Measurements from ENCODE around the gene KRTAP5-2. TPM values are rescaled to one million over a fixed set of nuclear protein-coding genes. Genes with fewer than 3 reads are reported as not detected.

KRTAP5-2 gene
- total RNA-seq, 2 donors from 2014 or later, result not detected

DNA sequence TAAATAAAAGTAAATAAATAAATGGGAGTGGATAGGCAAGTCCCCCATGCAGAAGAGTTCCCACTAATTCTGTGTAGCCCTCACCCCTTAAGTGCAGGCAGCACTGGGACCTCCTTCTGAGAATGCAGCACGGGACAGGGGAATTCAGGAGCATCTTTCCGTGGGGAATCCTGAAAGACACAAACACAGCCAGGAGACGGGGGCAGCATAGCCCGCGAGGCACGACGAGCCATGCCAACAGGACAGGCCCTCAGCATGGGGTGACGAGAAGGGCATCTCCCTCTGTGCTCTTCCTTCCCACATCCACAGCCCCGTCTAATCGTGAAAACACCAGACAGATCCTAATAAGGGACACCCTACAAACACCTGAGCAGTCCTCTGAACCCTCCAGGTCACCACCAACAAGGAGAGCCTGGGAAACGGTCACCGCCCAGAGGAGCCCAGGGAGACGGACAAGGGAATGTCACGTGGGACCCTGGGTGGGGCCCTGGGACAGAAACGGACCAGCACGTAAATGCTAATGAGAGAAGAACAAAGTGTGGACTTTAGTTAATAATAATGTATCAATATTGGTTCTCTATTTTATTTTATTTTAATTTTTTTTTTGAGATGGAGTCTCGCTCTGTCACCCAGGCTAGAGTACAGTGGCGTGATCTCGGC is 38.3 kb upstream of the KRTAP5-2 start:
- Mint-ChIP-seq H3K27ac (no peak overlapping the region), H3K27me3 (peaks cover 76% of the 10 kb centered on the region), H3K4me3 (no peak overlapping the region), H3K36me3 (ENCODE audit: low read depth) (no peaks in the 10 kb centered on the region), H3K4me1 (peaks cover 11% of the 10 kb centered on the region)
- DNase-seq, result no peak
- no peak for ATAC-seq
- no peaks in the 10 kb centered on the region for H3K9me3 ChIP-seq (ENCODE audit: control insufficient read depth, low read length, poor library complexity, severe bottlenecking)

- no peak overlapping the region for H3K27ac Mint-ChIP-seq
- H3K9me3 ChIP-seq (ENCODE audit: control insufficient read depth, low read length, poor library complexity, severe bottlenecking), result no peaks in the 10 kb centered on the region
- DNase-seq (no peak), ATAC-seq (no peak)
- peaks cover 4% of the 10 kb centered on the region for H3K36me3 Mint-ChIP-seq (ENCODE audit: low read depth)
- H3K4me3 Mint-ChIP-seq, result no peak overlapping the region
- H3K4me1 Mint-ChIP-seq, result peaks cover 11% of the 10 kb centered on the region
- H3K27me3 Mint-ChIP-seq, result peaks cover 67% of the 10 kb centered on the region
These were observed 35.8 kb upstream of the KRTAP5-2 start for GRCh38 chr11:1633864-1634263.

DNA sequence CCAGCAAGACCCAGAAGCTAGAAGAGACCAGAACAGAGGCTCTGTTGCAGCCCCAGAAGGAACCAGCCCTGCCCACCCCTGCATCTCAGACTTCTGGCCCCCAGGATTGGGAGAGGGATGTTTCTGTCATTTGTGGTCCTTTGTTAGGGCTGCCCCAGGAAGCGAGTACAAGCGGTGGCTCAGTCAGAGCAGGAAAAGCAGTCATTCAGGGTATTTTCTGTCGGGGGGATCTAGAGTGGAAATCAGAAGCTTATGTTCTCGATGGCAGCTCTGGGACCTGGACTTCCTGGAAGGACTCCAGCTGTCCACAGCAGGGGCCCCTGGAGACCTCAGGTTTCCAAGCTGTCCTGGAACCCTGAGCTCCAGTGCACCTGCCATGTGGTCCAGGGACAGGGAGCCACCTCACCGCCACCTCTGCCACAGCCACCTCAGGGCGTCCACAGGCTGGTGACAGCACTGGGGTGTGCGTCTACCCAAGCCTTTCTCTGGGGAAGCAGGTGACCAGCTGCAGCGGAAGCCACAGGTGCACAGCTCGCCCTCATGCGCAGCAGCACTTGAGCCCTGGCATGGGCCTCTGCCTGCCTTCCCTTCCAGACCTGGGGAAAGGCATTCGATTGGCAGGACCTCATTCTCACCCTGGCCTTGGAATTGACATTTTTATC is 34.1 kb upstream of the KRTAP5-2 start:
- Mint-ChIP-seq H3K4me3 (no peak overlapping the region), H3K27me3 (peaks cover 62% of the 10 kb centered on the region), H3K36me3 (ENCODE audit: low read depth) (peaks cover 4% of the 10 kb centered on the region), H3K4me1 (peaks cover 13% of the 10 kb centered on the region), H3K27ac (no peak overlapping the region)
- DNase-seq, result no peak
- no peaks in the 10 kb centered on the region for H3K9me3 ChIP-seq (ENCODE audit: control insufficient read depth, low read length, poor library complexity, severe bottlenecking)
- no peak for ATAC-seq

DNA sequence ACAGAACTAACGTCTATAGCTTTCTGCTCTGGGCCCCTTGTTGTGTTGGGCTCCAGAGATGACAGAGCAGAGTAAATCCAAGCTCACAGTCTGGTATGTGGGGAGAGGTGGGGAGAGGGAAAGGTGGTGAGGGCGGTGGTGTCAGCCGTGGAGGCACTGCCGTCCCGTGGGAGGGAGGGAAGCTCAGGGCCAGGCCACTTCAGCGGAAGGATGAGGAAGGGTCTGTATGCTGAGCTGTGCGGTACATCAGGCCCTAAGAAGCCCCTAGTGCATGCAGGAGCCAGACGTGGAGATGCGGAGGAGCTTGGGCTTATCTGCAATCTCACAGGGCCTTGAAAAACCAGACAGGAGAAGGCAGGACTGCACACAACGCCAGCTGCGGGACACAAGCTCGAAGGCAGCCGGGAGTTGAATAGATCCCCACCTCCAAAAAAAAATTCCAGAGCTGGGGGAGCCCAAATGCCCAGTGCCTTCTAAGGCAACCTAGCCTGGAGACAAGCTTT is 33.0 kb upstream of the KRTAP5-2 start:
- peaks cover 4% of the 10 kb centered on the region for H3K36me3 Mint-ChIP-seq (ENCODE audit: low read depth)
- ATAC-seq (no peak), DNase-seq (no peak)
- peaks cover 13% of the 10 kb centered on the region for H3K4me1 Mint-ChIP-seq
- H3K9me3 ChIP-seq (ENCODE audit: control insufficient read depth, low read length, poor library complexity, severe bottlenecking), result no peaks in the 10 kb centered on the region
- no peak overlapping the region for H3K27ac Mint-ChIP-seq
- H3K27me3 Mint-ChIP-seq, result peaks cover 61% of the 10 kb centered on the region
- H3K4me3 Mint-ChIP-seq, result no peak overlapping the region

DNA sequence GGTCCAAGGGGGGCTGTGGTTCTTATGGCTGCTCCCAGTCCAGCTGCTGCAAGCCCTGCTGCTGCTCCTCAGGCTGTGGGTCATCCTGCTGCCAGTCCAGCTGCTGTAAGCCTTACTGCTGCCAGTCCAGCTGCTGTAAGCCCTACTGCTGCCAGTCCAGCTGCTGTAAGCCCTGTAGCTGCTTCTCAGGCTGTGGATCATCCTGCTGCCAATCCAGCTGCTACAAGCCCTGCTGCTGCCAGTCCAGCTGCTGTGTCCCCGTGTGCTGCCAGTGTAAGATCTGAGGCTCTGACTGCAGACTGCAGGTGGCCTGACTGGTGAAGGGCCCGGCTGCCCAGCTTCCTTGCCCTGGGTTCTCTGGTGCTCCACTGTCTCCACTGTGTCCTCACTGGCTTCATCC is 32.2 kb upstream of the KRTAP5-2 start:
- no peaks in the 10 kb centered on the region for H3K9me3 ChIP-seq (ENCODE audit: control insufficient read depth, low read length, poor library complexity, severe bottlenecking)
- Mint-ChIP-seq H3K36me3 (ENCODE audit: low read depth) (peaks cover 4% of the 10 kb centered on the region), H3K27ac (no peak overlapping the region), H3K27me3 (peaks cover 55% of the 10 kb centered on the region), H3K4me1 (peaks cover 13% of the 10 kb centered on the region), H3K4me3 (no peak overlapping the region)
- no peak for DNase-seq
- ATAC-seq, result no peak

GRCh38 chr11:1629326-1630185 is 31.5 kb upstream of the KRTAP5-2 start, which contains the start of gene KRTAP5-5:
Gene KRTAP5-5, plus strand, starts transcription at chr11:1629775. Its CDS starts 66 bp downstream, at chr11:1629841.
- Mint-ChIP-seq H3K4me3 (no peak within 1 kb of the TSS), H3K4me1 (peaks cover 13% of the 10 kb centered on the region), H3K36me3 (ENCODE audit: low read depth) (peaks cover 4% of the 10 kb centered on the region), H3K27me3 (peaks cover 47% of the 10 kb centered on the region), H3K27ac (no peak within 1 kb of the TSS)
- no peak for ATAC-seq
- H3K9me3 ChIP-seq (ENCODE audit: control insufficient read depth, low read length, poor library complexity, severe bottlenecking), result no peaks in the 10 kb centered on the region
- no peak for DNase-seq

- Mint-ChIP-seq H3K4me1 (peaks cover 13% of the 10 kb centered on the region), H3K4me3 (no peak overlapping the region), H3K27ac (no peak overlapping the region), H3K36me3 (ENCODE audit: low read depth) (peaks cover 4% of the 10 kb centered on the region), H3K27me3 (peaks cover 39% of the 10 kb centered on the region)
- ATAC-seq, result peak; percentile 90
- H3K9me3 ChIP-seq (ENCODE audit: control insufficient read depth, low read length, poor library complexity, severe bottlenecking), result no peaks in the 10 kb centered on the region
- DNase-seq, result peak; percentile 47 to 66 (median 54)
These were observed 30.6 kb upstream of the KRTAP5-2 start for GRCh38 chr11:1628506-1629325.

DNA sequence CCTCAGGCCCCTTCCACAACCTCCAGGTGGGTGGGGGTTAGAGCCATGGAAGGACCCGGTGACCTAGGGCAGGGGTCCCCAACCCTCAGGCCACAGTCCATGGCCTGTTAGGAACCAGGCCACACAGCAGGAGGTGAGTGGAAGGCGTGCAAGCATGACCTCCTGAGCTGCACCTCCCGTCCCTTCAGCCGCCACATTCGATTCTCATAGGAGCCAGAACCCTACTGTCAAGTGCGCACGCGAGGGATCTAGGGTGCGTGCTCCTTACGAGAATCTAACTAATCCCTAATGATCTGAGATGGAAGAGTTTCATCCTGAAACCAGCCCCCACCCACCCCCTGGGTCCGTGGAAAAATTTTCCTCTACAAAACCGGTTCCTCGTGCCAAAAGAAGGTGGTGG is 27.4 kb upstream of the KRTAP5-2 start:
- H3K4me3 Mint-ChIP-seq, result no peak overlapping the region

GRCh38 chr11:1624621-1625020 is 26.5 kb upstream of the KRTAP5-2 start:
- Mint-ChIP-seq H3K27me3 (peaks cover 12% of the 10 kb centered on the region), H3K4me3 (no peak overlapping the region), H3K27ac (no peak overlapping the region), H3K36me3 (ENCODE audit: low read depth) (no peaks in the 10 kb centered on the region), H3K4me1 (peaks cover 8% of the 10 kb centered on the region)
- ATAC-seq, result no peak
- H3K9me3 ChIP-seq (ENCODE audit: control insufficient read depth, low read length, poor library complexity, severe bottlenecking), result no peaks in the 10 kb centered on the region
- DNase-seq, result no peak

More for the DNA sequence above, 27.4 kb upstream of the KRTAP5-2 start:
- Mint-ChIP-seq H3K36me3 (ENCODE audit: low read depth) (peaks cover under 1% of the 10 kb centered on the region), H3K4me1 (peaks cover 9% of the 10 kb centered on the region), H3K27ac (no peak overlapping the region), H3K27me3 (peaks cover 14% of the 10 kb centered on the region)
- H3K9me3 ChIP-seq (ENCODE audit: control insufficient read depth, low read length, poor library complexity, severe bottlenecking), result no peaks in the 10 kb centered on the region
- no peak for DNase-seq
- no peak for ATAC-seq

- no peak for ATAC-seq
- H3K4me1 Mint-ChIP-seq, result peaks cover 9% of the 10 kb centered on the region
- no peaks in the 10 kb centered on the region for H3K9me3 ChIP-seq (ENCODE audit: control insufficient read depth, low read length, poor library complexity, severe bottlenecking)
- H3K27ac Mint-ChIP-seq, result no peak overlapping the region
- no peak for DNase-seq
- H3K4me3 Mint-ChIP-seq, result no peak overlapping the region
- peaks cover 5% of the 10 kb centered on the region for H3K27me3 Mint-ChIP-seq
- H3K36me3 Mint-ChIP-seq (ENCODE audit: low read depth), result no peaks in the 10 kb centered on the region
These were observed 25.6 kb upstream of the KRTAP5-2 start for GRCh38 chr11:1623716-1624115.

GRCh38 chr11:1622086-1622485 is 24.0 kb upstream of the KRTAP5-2 start, which contains the start of gene KRTAP5-4:
Gene KRTAP5-4, minus strand, starts transcription at chr11:1622138. Its CDS starts 45 bp downstream, at chr11:1622093.
- H3K4me1 Mint-ChIP-seq, result peaks cover 10% of the 10 kb centered on the region
- H3K27ac Mint-ChIP-seq, result no peak within 1 kb of the TSS
- H3K4me3 Mint-ChIP-seq, result no peak within 1 kb of the TSS
- no peaks in the 10 kb centered on the region for H3K36me3 Mint-ChIP-seq (ENCODE audit: low read depth)
- H3K27me3 Mint-ChIP-seq, result peaks cover 5% of the 10 kb centered on the region
- H3K9me3 ChIP-seq (ENCODE audit: control insufficient read depth, low read length, poor library complexity, severe bottlenecking), result no peaks in the 10 kb centered on the region
- ATAC-seq, result no peak
- no peak for DNase-seq

- ATAC-seq (peak; percentile 96), DNase-seq (no peak)
- peak overlapping the region; percentile 76 for H3K4me3 Mint-ChIP-seq
- H3K9me3 ChIP-seq (ENCODE audit: control insufficient read depth, low read length, poor library complexity, severe bottlenecking), result no peaks in the 10 kb centered on the region
- peaks cover 10% of the 10 kb centered on the region for H3K4me1 Mint-ChIP-seq
- H3K27ac Mint-ChIP-seq, result peak overlapping the region; percentile 66
- H3K36me3 Mint-ChIP-seq (ENCODE audit: low read depth), result no peaks in the 10 kb centered on the region
- H3K27me3 Mint-ChIP-seq, result peaks cover 16% of the 10 kb centered on the region
These were observed 21.4 kb upstream of the KRTAP5-2 start for GRCh38 chr11:1619449-1619848.
